SK-N-SH treated with all-trans-retinoic acid at 6 μM for 48 hours (cell line): Measurements from ENCODE around the gene TRABD2B.

Experiments
- ATAC-seq: fragments of 200-7000 bp; cut with Tn5 transposase; 3 replicates; pipeline ENCODE4 v1.9.1; 2020; ENCODE audit warnings: mild to moderate bottlenecking, moderate library complexity
- ARNTL ChIP-seq: fragments of 450-650 bp; formaldehyde crosslinking; IDR thresholded peaks from 2 replicates; pipeline ENCODE4 v1.5.0; 2020; ENCODE audit warnings: low read depth, mild to moderate bottlenecking, moderate library complexity, borderline replicate concordance
- BACH2 ChIP-seq: fragments of 250-450 bp; sonication (Bioruptor Pico); IDR thresholded peaks from 2 replicates; pipeline ENCODE4 v1.9.0; 2021; ENCODE audit warnings: mild to moderate bottlenecking, borderline replicate concordance
- CSDC2 ChIP-seq: fragments of 250-450 bp; sonication (Bioruptor Pico); IDR thresholded peaks from 2 replicates; pipeline ENCODE4 v1.5.0; 2020; ENCODE audit warnings: mild to moderate bottlenecking, moderate library complexity
- ESRRG ChIP-seq: fragments of 250-450 bp; sonication (Bioruptor Pico); IDR thresholded peaks from 2 replicates; pipeline ENCODE4 v1.6.1; 2021; ENCODE audit warnings: mild to moderate bottlenecking
- ISL1 ChIP-seq: fragments of 250-450 bp; sonication (Bioruptor Pico); IDR thresholded peaks from 2 replicates; pipeline ENCODE4 v2.1.2; 2022; ENCODE audit warnings: mild to moderate bottlenecking, moderate library complexity
- OSR1 ChIP-seq: fragments of 250-450 bp; sonication (Bioruptor Pico); IDR thresholded peaks from 2 replicates; pipeline ENCODE4 v1.8.0; 2022; ENCODE audit warnings: moderate library complexity, mild to moderate bottlenecking, inconsistent platforms
- PATZ1 ChIP-seq: fragments of 250-450 bp; sonication (Bioruptor Pico); IDR thresholded peaks from 2 replicates; pipeline ENCODE4 v1.8.0; 2020; ENCODE audit warnings: mild to moderate bottlenecking, moderate library complexity, borderline replicate concordance
- POU6F1 ChIP-seq: fragments of 250-450 bp; sonication (Bioruptor Pico); IDR thresholded peaks from 2 replicates; pipeline ENCODE4 v1.8.0; 2021; ENCODE audit warnings: low read depth, mild to moderate bottlenecking, moderate library complexity, borderline replicate concordance
- PPARA ChIP-seq: fragments of 250-450 bp; sonication (Bioruptor Pico); IDR thresholded peaks from 2 replicates; pipeline ENCODE4 v1.5.0; 2020; ENCODE audit warnings: mild to moderate bottlenecking, borderline replicate concordance
- RARB ChIP-seq: fragments of 250-450 bp; sonication (Bioruptor Pico); IDR thresholded peaks from 2 replicates; pipeline ENCODE4 v1.8.0; 2021; ENCODE audit warnings: mild to moderate bottlenecking, moderate library complexity
- SNAI2 ChIP-seq: fragments of 250-450 bp; sonication (Bioruptor Pico); IDR thresholded peaks from 2 replicates; pipeline ENCODE4 v1.5.0; 2020; ENCODE audit warnings: mild to moderate bottlenecking, moderate library complexity
- TCF4 ChIP-seq: fragments of 250-450 bp; sonication (Bioruptor Pico); IDR thresholded peaks from 2 replicates; pipeline ENCODE4 v1.8.0; 2021; ENCODE audit warnings: mild to moderate bottlenecking, moderate library complexity, borderline replicate concordance
- TOX ChIP-seq: fragments of 250-450 bp; sonication (Bioruptor Pico); IDR thresholded peaks from 2 replicates; pipeline ENCODE4 v1.8.0; 2021; ENCODE audit warnings: mild to moderate bottlenecking, moderate library complexity, borderline replicate concordance
- ZC3H10 ChIP-seq: fragments of 250-450 bp; sonication (Bioruptor Pico); IDR thresholded peaks from 2 replicates; pipeline ENCODE4 v1.5.1; 2021; ENCODE audit warnings: mild to moderate bottlenecking, moderate library complexity
- ZFP3 ChIP-seq: fragments of 250-450 bp; sonication (Bioruptor Pico); IDR thresholded peaks from 2 replicates; pipeline ENCODE4 v1.5.0; 2020; ENCODE audit warnings: mild to moderate bottlenecking, moderate library complexity
- ZNF70 ChIP-seq: fragments of 450-650 bp; formaldehyde crosslinking; IDR thresholded peaks from 2 replicates; pipeline ENCODE4 v1.5.0; 2020; ENCODE audit warnings: mild to moderate bottlenecking, moderate library complexity
- TF ChIP-seq, protein P1 (sequence below): fragments of 250-450 bp; sonication (Bioruptor Pico); IDR thresholded peaks from 2 replicates; pipeline ENCODE4 v1.5.0; 2020; ENCODE audit warnings: mild to moderate bottlenecking, moderate library complexity
- TF ChIP-seq, protein P2 (sequence below): fragments of 250-450 bp; sonication (Bioruptor Pico); IDR thresholded peaks from 2 replicates; pipeline ENCODE4 v1.5.1; 2020; ENCODE audit warnings: low read depth, mild to moderate bottlenecking, moderate library complexity

The TRABD2B gene

DNA sequence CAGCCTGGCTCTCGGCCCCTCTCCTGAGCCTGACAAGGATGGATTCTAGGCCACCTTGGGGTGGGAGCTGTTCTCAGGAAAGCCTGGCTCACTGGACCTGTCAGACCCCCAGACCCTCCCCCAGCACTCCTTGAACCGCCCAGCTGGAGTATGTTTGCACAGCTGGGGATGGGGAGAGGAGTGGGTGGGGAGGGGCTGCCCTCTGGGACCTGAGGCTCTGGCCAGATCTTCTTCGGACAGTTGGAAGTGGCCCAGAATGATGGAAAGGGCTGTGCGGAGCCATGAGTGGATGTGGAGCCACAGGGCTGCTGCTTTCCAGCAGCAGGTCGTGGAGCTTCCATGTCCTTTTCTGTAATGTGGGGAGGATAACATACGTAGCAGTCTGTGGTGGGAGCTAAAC, 43.0 kb upstream of the TRABD2B start (continued):
- no peak for TF ChIP-seq PATZ1

- ATAC-seq, result no peak
These were observed 42.2 kb upstream of the TRABD2B start for GRCh38 chr1:48039088-48040054.

DNA sequence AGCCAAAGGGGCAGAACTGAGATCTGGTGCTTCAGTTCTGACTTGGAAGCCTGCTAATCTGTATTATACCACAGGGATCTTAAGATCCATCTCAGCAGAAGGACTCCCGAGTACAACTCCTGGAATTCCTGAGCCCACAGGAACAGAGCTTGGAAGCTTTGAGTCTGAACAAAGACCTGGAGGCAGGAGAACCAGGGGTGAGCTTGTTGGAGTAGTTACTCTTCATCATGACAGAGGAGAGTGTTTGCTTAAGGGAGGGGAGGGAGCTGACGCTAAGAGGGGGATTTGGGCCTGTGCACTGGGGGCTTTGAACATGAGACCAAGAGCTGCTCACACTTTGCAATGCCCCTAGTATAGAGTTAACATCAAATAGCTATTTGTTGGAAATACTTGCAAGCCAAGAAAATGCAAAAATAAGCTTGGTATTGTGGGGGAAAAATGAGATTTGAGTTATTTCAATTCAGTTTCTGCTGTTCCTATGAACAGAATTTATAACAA, 41.1 kb upstream of the TRABD2B start:
- no peak for ATAC-seq
- TF ChIP-seq OSR1 (CRISPR knock-in tag) (no peak), ZFP3 (no peak), PATZ1 (no peak), ZC3H10 (CRISPR knock-in tag) (no peak), TCF4 (no peak), POU6F1 (CRISPR knock-in tag) (no peak), SNAI2 (CRISPR knock-in tag) (no peak), ZNF70 (CRISPR knock-in tag) (no peak), PPARA (CRISPR knock-in tag) (no peak), TOX (CRISPR knock-in tag) (no peak), CSDC2 (CRISPR knock-in tag) (no peak), BACH2 (CRISPR knock-in tag) (no peak), RARB (CRISPR knock-in tag) (no peak), ISL1 (CRISPR knock-in tag) (no peak), ARNTL (CRISPR knock-in tag) (no peak), ESRRG (no peak)
- TF ChIP-seq, protein P1, sequence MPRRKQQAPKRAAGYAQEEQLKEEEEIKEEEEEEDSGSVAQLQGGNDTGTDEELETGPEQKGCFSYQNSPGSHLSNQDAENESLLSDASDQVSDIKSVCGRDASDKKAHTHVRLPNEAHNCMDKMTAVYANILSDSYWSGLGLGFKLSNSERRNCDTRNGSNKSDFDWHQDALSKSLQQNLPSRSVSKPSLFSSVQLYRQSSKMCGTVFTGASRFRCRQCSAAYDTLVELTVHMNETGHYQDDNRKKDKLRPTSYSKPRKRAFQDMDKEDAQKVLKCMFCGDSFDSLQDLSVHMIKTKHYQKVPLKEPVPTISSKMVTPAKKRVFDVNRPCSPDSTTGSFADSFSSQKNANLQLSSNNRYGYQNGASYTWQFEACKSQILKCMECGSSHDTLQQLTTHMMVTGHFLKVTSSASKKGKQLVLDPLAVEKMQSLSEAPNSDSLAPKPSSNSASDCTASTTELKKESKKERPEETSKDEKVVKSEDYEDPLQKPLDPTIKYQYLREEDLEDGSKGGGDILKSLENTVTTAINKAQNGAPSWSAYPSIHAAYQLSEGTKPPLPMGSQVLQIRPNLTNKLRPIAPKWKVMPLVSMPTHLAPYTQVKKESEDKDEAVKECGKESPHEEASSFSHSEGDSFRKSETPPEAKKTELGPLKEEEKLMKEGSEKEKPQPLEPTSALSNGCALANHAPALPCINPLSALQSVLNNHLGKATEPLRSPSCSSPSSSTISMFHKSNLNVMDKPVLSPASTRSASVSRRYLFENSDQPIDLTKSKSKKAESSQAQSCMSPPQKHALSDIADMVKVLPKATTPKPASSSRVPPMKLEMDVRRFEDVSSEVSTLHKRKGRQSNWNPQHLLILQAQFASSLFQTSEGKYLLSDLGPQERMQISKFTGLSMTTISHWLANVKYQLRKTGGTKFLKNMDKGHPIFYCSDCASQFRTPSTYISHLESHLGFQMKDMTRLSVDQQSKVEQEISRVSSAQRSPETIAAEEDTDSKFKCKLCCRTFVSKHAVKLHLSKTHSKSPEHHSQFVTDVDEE (CRISPR knock-in tag), result no peak
- TF ChIP-seq, protein P2, sequence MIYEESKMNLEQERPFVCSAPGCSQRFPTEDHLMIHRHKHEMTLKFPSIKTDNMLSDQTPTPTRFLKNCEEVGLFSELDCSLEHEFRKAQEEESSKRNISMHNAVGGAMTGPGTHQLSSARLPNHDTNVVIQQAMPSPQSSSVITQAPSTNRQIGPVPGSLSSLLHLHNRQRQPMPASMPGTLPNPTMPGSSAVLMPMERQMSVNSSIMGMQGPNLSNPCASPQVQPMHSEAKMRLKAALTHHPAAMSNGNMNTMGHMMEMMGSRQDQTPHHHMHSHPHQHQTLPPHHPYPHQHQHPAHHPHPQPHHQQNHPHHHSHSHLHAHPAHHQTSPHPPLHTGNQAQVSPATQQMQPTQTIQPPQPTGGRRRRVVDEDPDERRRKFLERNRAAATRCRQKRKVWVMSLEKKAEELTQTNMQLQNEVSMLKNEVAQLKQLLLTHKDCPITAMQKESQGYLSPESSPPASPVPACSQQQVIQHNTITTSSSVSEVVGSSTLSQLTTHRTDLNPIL (CRISPR knock-in tag), result no peak
- TF ChIP-seq, all 23 proteins: peak for 0

More at GRCh38 chr1:48039088-48040054, 42.2 kb upstream of the TRABD2B start:
- TF ChIP-seq RARB (CRISPR knock-in tag) (no peak), ISL1 (CRISPR knock-in tag) (no peak), SNAI2 (CRISPR knock-in tag) (no peak), PATZ1 (no peak), TCF4 (no peak)
